Fibroblast of lung (primary cell): ENCODE measurements around the gene ANKS3. TPM values are rescaled to one million over a fixed set of nuclear protein-coding genes. Genes with fewer than 3 reads are reported as not detected.

Source experiments
- DNase-seq, 2 donors: peaks; one replicate each; pipeline versions ENCODE4 v3.0.0 to v3.0.0-alpha.2; 2010; ENCODE audit warnings: low read depth in 2 of 2
- H2AFZ ChIP-seq: 2 replicates; pipeline ENCODE4 v1.5.1; 2012; ENCODE audit warnings: low read length, control low read depth, inconsistent platforms
- H3K27ac ChIP-seq: 2 replicates; pipeline ENCODE4 v1.5.1; 2011; ENCODE audit warnings: low read length, control low read depth; ENCODE audit not compliant: insufficient read depth
- H3K27me3 ChIP-seq: 2 replicates; pipeline ENCODE4 v1.5.1; 2011; ENCODE audit warnings: mild to moderate bottlenecking, low read length; ENCODE audit not compliant: control insufficient read depth, insufficient read depth
- H3K36me3 ChIP-seq: 2 replicates; pipeline ENCODE4 v1.5.1; 2011; ENCODE audit warnings: low read length; ENCODE audit not compliant: control insufficient read depth, insufficient read depth
- H3K4me1 ChIP-seq: 2 replicates; pipeline ENCODE4 v1.5.1; 2011; ENCODE audit warnings: low read length; ENCODE audit not compliant: control insufficient read depth, insufficient read depth; ENCODE audit errors: extremely low read depth
- H3K4me2 ChIP-seq: 2 replicates; pipeline ENCODE4 v1.5.1; 2011; ENCODE audit warnings: low read length, control low read depth; ENCODE audit not compliant: insufficient read depth; ENCODE audit errors: extremely low read depth
- H3K4me3 ChIP-seq, 4 experiments: fragments of 200-600 bp in 1 of 4; sonication (generic) in 1 of 4; replicated peaks in 1 of 4; 2 replicates each; pipeline ENCODE4 v1.5.1; 2011 to 2016; ENCODE audit warnings: low read length in 4 of 4, low read depth in 3 of 4, mild to moderate bottlenecking in 3 of 4, control low read depth in 2 of 4, inconsistent platforms in 1 of 4, mixed read lengths in 1 of 4; ENCODE audit not compliant: insufficient read depth in 1 of 4; ENCODE audit errors: control extremely low read depth in 1 of 4
- H3K79me2 ChIP-seq: 2 replicates; pipeline ENCODE4 v1.5.1; 2012; ENCODE audit warnings: mild to moderate bottlenecking, low read length, inconsistent platforms; ENCODE audit not compliant: control insufficient read depth, insufficient read depth
- H3K9ac ChIP-seq: 2 replicates; pipeline ENCODE4 v1.5.1; 2011; ENCODE audit warnings: mild to moderate bottlenecking, low read length, control low read depth; ENCODE audit not compliant: insufficient read depth
- H3K9me3 ChIP-seq: 2 replicates; pipeline ENCODE4 v1.5.1; 2012; ENCODE audit warnings: low read depth, low read length; ENCODE audit not compliant: control insufficient read depth, insufficient read depth
- H4K20me1 ChIP-seq: 2 replicates; pipeline ENCODE4 v1.5.1; 2011; ENCODE audit warnings: low read length; ENCODE audit not compliant: control insufficient read depth, insufficient read depth; ENCODE audit errors: extremely low read depth
- EZH2 ChIP-seq: IDR thresholded peaks from 2 replicates; pipeline ENCODE4 v1.5.1; 2012; ENCODE audit warnings: low read length, control low read depth, mild to moderate bottlenecking; ENCODE audit errors: missing control alignments
- polyA plus RNA-seq, 2 donors: library from polyadenylated mRNA; depleted of rRNA in 1 of 2; stranded (reverse) in 1 of 2; unstranded in 1 of 2; fragments of >200 nt; gene quantifications; 2 replicates each; pipeline ENCODE4 v1.2.1, GENCODE V29; 2011 to 2012; ENCODE audit warnings: missing spikeins in 1 of 2
- total RNA-seq: library from RNA; depleted of rRNA; stranded (reverse); fragments of >200 nt; gene quantifications from 2 replicates; pipeline ENCODE4 v1.2.1, GENCODE V29; 2014
- TF ChIP-seq, protein P1 (sequence below), 2 donors: IDR thresholded peaks in 1 of 2; conservative IDR thresholded peaks in 1 of 2; 1 replicate in 1 of 2; 2 replicates in 1 of 2; pipeline ENCODE4 v1.5.1; 2011 to 2012; ENCODE audit warnings: low read length in 2 of 2, control low read depth in 1 of 2, inconsistent platforms in 1 of 2, low read depth in 1 of 2, mild to moderate bottlenecking in 1 of 2

The ANKS3 gene
- total and polyA plus RNA-seq, 2 donors (not counting 1 experiment from before 2014, with no cell fraction given): 11.9 to 26.3 TPM

DNA sequence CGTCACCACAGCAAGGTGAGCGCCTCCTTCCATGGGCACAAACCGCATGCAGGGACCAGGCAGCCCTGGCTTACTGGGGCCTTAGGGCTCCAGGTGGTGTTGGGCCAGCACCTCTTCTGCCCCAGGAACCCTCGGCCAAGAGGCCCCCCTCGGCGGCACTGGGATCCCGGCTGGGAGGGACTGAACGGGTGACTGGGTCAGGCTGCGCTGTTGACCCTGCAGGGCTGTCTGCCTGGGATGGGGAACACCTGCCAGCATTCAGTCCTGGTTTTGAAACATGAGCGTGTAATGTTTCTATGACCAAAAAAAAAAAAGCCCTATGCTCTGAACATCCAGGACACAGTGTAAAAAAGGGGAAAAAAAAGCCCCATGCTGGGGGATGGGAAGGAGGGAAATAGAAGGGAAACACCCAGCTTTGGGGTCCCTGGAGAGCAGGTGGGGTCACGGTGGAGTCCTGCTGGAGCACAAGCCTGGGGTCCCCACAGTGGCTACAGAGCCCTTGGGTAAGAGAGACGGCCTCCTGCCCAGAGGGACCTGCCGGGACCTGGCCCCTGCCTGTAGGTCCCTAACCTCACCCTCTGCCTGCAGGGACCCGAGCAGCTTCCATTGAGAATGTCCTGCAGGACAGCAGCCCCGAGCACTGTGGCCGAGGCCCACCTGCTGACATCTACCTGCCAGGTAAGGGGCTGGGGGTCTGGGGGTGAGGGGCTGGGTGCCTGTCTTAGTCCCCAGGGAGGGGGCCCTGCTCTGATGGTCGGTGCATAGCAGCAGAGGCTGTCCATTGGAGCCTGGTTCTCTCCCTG lies 50.6 kb downstream of the ANKS3 start:
- no peak overlapping the region for H3K9ac ChIP-seq
- peaks cover 26% of the 10 kb centered on the region for H3K36me3 ChIP-seq
- DNase-seq: no peak
- H3K79me2 ChIP-seq: no peaks in the 10 kb centered on the region
- no peaks in the 10 kb centered on the region for H4K20me1 ChIP-seq
- TF ChIP-seq, protein P1, sequence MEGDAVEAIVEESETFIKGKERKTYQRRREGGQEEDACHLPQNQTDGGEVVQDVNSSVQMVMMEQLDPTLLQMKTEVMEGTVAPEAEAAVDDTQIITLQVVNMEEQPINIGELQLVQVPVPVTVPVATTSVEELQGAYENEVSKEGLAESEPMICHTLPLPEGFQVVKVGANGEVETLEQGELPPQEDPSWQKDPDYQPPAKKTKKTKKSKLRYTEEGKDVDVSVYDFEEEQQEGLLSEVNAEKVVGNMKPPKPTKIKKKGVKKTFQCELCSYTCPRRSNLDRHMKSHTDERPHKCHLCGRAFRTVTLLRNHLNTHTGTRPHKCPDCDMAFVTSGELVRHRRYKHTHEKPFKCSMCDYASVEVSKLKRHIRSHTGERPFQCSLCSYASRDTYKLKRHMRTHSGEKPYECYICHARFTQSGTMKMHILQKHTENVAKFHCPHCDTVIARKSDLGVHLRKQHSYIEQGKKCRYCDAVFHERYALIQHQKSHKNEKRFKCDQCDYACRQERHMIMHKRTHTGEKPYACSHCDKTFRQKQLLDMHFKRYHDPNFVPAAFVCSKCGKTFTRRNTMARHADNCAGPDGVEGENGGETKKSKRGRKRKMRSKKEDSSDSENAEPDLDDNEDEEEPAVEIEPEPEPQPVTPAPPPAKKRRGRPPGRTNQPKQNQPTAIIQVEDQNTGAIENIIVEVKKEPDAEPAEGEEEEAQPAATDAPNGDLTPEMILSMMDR (conservative IDR thresholded peaks at IDR 0.05 in 1 of 2, IDR thresholded peaks at IDR 0.05 in 1 of 2; ENCODE audit: low read depth in 1 of 2, low read length in 2 of 2): no peak
- TF ChIP-seq EZH2: no peak
- H3K4me3 ChIP-seq: no peak overlapping the region
- H3K27me3 ChIP-seq: no peaks in the 10 kb centered on the region
- H2AFZ ChIP-seq: no peak overlapping the region
- H3K9me3 ChIP-seq: no peaks in the 10 kb centered on the region
- H3K4me1 ChIP-seq: no peaks in the 10 kb centered on the region
- H3K4me2 ChIP-seq: no peak overlapping the region
- no peak overlapping the region for H3K27ac ChIP-seq

GRCh38 chr16:4682616-4683254 lies 51.3 kb downstream of the ANKS3 start:
- H3K27me3 ChIP-seq: no peaks in the 10 kb centered on the region
- H2AFZ ChIP-seq: no peak overlapping the region
- H3K9ac ChIP-seq: no peak overlapping the region
- TF ChIP-seq, protein P1 (conservative IDR thresholded peaks at IDR 0.05 in 1 of 2, IDR thresholded peaks at IDR 0.05 in 1 of 2; ENCODE audit: low read depth in 1 of 2, low read length in 2 of 2): peak; percentile 27 to 51
- TF ChIP-seq EZH2: no peak
- no peaks in the 10 kb centered on the region for H3K79me2 ChIP-seq
- peak; percentile 27 to 37 for DNase-seq
- no peaks in the 10 kb centered on the region for H3K4me1 ChIP-seq
- H3K36me3 ChIP-seq: peaks cover 24% of the 10 kb centered on the region
- no peak overlapping the region for H3K4me3 ChIP-seq
- H4K20me1 ChIP-seq: no peaks in the 10 kb centered on the region
- no peaks in the 10 kb centered on the region for H3K9me3 ChIP-seq
- no peak overlapping the region for H3K27ac ChIP-seq
- H3K4me2 ChIP-seq: no peak overlapping the region

GRCh38 chr16:4682084-4682591 lies 51.9 kb downstream of the ANKS3 start:
- DNase-seq: no peak
- TF ChIP-seq, protein P1 (conservative IDR thresholded peaks at IDR 0.05 in 1 of 2, IDR thresholded peaks at IDR 0.05 in 1 of 2; ENCODE audit: low read depth in 1 of 2, low read length in 2 of 2): no peak
- Histone ChIP-seq H2AFZ (no peak overlapping the region), H4K20me1 (no peaks in the 10 kb centered on the region), H3K9me3 (no peaks in the 10 kb centered on the region), H3K4me1 (no peaks in the 10 kb centered on the region), H3K4me3 (no peak overlapping the region), H3K27ac (no peak overlapping the region), H3K9ac (no peak overlapping the region), H3K36me3 (peaks cover 24% of the 10 kb centered on the region), H3K27me3 (no peaks in the 10 kb centered on the region), H3K4me2 (no peak overlapping the region), H3K79me2 (no peaks in the 10 kb centered on the region)
